NCI-H1092 (cell line): ENCODE results near the gene TAPBP.
"Not testable (repeated sequence)": the region's sequence is repeated elsewhere in the genome, so short reads cannot be mapped to it uniquely, and the experiment has no call there.

ENCODE experiments used
- DNase-seq: peaks from one replicate; lab custom pipeline; 2025; lab: John Stamatoyannopoulos, UW

Gene TAPBP

GRCh38 chr6:33276581-33276863, 37.4 kb downstream of the TAPBP start:
- DNase-seq, result no peak

- DNase-seq, result not testable (repeated sequence)
Observed at GRCh38 chr6:33275795-33276580, 37.9 kb downstream of the TAPBP start.

- no peak for DNase-seq
Observed at GRCh38 chr6:33273924-33274902, 39.7 kb downstream of the TAPBP start.

- no peak for DNase-seq
Observed at GRCh38 chr6:33273129-33273923, 40.6 kb downstream of the TAPBP start.

GRCh38 chr6:33272275-33273128, 41.4 kb downstream of the TAPBP start:
- no peak for DNase-seq

- peak; percentile 95 for DNase-seq
Observed at GRCh38 chr6:33271468-33272274, 42.2 kb downstream of the TAPBP start, which contains the start of the genes RPS18 and VPS52. RPS18 (plus strand) TSS chr6:33272075; CDS start chr6:33272120, 45 bp downstream. VPS52 (minus strand) TSS chr6:33271876; CDS start chr6:33271675, 201 bp downstream.

- no peak for DNase-seq
Observed at GRCh38 chr6:33271117-33271467, 42.8 kb downstream of the TAPBP start.

- no peak for DNase-seq
Observed at GRCh38 chr6:33264015-33264414, 49.9 kb downstream of the TAPBP start.

- not testable (repeated sequence) for DNase-seq
Observed at GRCh38 chr6:33262490-33262889, 51.4 kb downstream of the TAPBP start.

- no peak for DNase-seq
Observed at GRCh38 chr6:33259032-33259431, 54.8 kb downstream of the TAPBP start.

- no peak for DNase-seq
Observed at GRCh38 chr6:33254591-33254990, 59.3 kb downstream of the TAPBP start.

- DNase-seq, result no peak
Observed at GRCh38 chr6:33252759-33253158, 61.1 kb downstream of the TAPBP start.

GRCh38 chr6:33251395-33252012, 62.4 kb downstream of the TAPBP start:
- no peak for DNase-seq

- DNase-seq, result no peak
Observed at GRCh38 chr6:33250731-33251130, 63.1 kb downstream of the TAPBP start.

GRCh38 chr6:33249732-33250630, 63.9 kb downstream of the TAPBP start:
- DNase-seq, result no peak
